IMR-90 (cell line): ENCODE data around the gene VPS41. TPM values are rescaled to one million over a fixed set of nuclear protein-coding genes. Genes with fewer than 3 reads are reported as not detected.

ENCODE experiments used
- ATAC-seq: fragments of 200-7000 bp; cut with Tn5 transposase; 2 replicates; pipeline ENCODE4 v1.9.1; 2020; ENCODE audit warnings: low read depth, mild to moderate bottlenecking, moderate library complexity
- BruUV-seq: library from RNA; stranded (reverse); fragments of 400-500 nt; replicated peaks from 2 replicates; lab custom pipeline; 2021; lab: Mats Ljungman, UMichigan
- CTCF ChIA-PET: fragments of 300-600 bp; formaldehyde crosslinking; extraction: SDS; loops from one replicate; lab custom pipeline; 2021; ENCODE audit warnings: antibody characterized with exemption; lab: Yijun Ruan, JAX
- POLR2A ChIA-PET: fragments of 300-600 bp; sonication (Branson Sonifier 250); formaldehyde crosslinking; loops from one replicate; lab custom pipeline; 2022; ENCODE audit warnings: antibody characterized with exemption; ENCODE audit not compliant: unreplicated experiment; lab: Charles Lee
- DNase-seq: peaks from one replicate; pipeline ENCODE4 v3.0.0; 2013
- H2AFZ ChIP-seq: replicated peaks from 2 replicates; pipeline ENCODE3; 2013; ENCODE audit warnings: low read length, mild to moderate bottlenecking; ENCODE audit not compliant: poor library complexity
- H2AK5ac ChIP-seq: 2 replicates; pipeline ENCODE4 v1.6.1; 2013; ENCODE audit warnings: low read depth, low read length, inconsistent platforms
- H2AK9ac ChIP-seq: replicated peaks from 2 replicates; pipeline ENCODE3; 2013; ENCODE audit warnings: mild to moderate bottlenecking, low read depth, low read length, moderate library complexity; ENCODE audit not compliant: poor library complexity
- H2BK120ac ChIP-seq: 2 replicates; pipeline ENCODE4 v1.6.1; 2013; ENCODE audit warnings: low read depth, low read length, inconsistent platforms
- H2BK15ac ChIP-seq: 3 replicates; pipeline ENCODE4 v1.6.1; 2013; ENCODE audit warnings: low read depth, low read length, inconsistent platforms
- H2BK20ac ChIP-seq: 2 replicates; pipeline ENCODE4 v1.6.1; 2013; ENCODE audit warnings: low read depth, mild to moderate bottlenecking, inconsistent platforms, low read length, moderate library complexity
- H2BK5ac ChIP-seq: 2 replicates; pipeline ENCODE4 v1.6.1; 2013; ENCODE audit warnings: mild to moderate bottlenecking, low read depth, low read length, inconsistent platforms; ENCODE audit not compliant: poor library complexity, severe bottlenecking
- H3K14ac ChIP-seq: replicated peaks from 2 replicates; pipeline ENCODE4 v1.6.1; 2013; ENCODE audit warnings: low read depth, low read length, inconsistent platforms
- H3K18ac ChIP-seq: 2 replicates; pipeline ENCODE4 v1.6.1; 2013; ENCODE audit warnings: low read depth, low read length, control low read depth
- H3K23ac ChIP-seq: 2 replicates; pipeline ENCODE4 v1.6.1; 2013; ENCODE audit warnings: low read depth, low read length, inconsistent platforms
- H3K27ac ChIP-seq: 2 replicates; pipeline ENCODE4 v1.5.1; 2013; ENCODE audit warnings: mild to moderate bottlenecking, control low read depth, low read length; ENCODE audit not compliant: insufficient read depth
- H3K27me3 ChIP-seq: 2 replicates; pipeline ENCODE4 v1.6.1; 2013; ENCODE audit warnings: low read length; ENCODE audit not compliant: control insufficient read depth, insufficient read depth
- H3K36me3 ChIP-seq: 2 replicates; pipeline ENCODE4 v1.6.1; 2013; ENCODE audit warnings: low read length, mixed read lengths; ENCODE audit not compliant: control insufficient read depth, insufficient read depth
- H3K4ac ChIP-seq: 2 replicates; pipeline ENCODE4 v1.6.1; 2013; ENCODE audit warnings: low read depth, low read length, inconsistent platforms
- H3K4me1 ChIP-seq: 2 replicates; pipeline ENCODE4 v1.6.1; 2013; ENCODE audit warnings: low read length, mixed read lengths; ENCODE audit not compliant: control insufficient read depth, insufficient read depth
- H3K4me2 ChIP-seq: 2 replicates; pipeline ENCODE4 v1.6.1; 2013; ENCODE audit warnings: low read depth, mild to moderate bottlenecking, control low read depth, low read length, moderate library complexity
- H3K4me3 ChIP-seq: 2 replicates; pipeline ENCODE4 v1.5.1; 2013; ENCODE audit warnings: low read depth, mild to moderate bottlenecking, control low read depth, low read length, moderate library complexity; ENCODE audit not compliant: insufficient read depth
- H3K56ac ChIP-seq: 2 replicates; pipeline ENCODE4 v1.6.1; 2013; ENCODE audit warnings: low read length, inconsistent platforms; ENCODE audit not compliant: insufficient read depth; ENCODE audit errors: extremely low read depth
- H3K79me1 ChIP-seq, 2 experiments: 2 replicates each; pipeline ENCODE4 v1.6.1; 2013; ENCODE audit warnings: low read length in 2 of 2, inconsistent platforms in 1 of 2, low read depth in 1 of 2
- H3K9ac ChIP-seq: 2 replicates; pipeline ENCODE4 v1.6.1; 2013; ENCODE audit warnings: low read depth, low read length, control low read depth
- H3K9me1 ChIP-seq: 2 replicates; pipeline ENCODE4 v1.6.1; 2013; ENCODE audit warnings: low read length, inconsistent platforms; ENCODE audit not compliant: insufficient read depth
- H3K9me3 ChIP-seq: 2 replicates; pipeline ENCODE4 v1.6.1; 2013; ENCODE audit warnings: low read length; ENCODE audit not compliant: control insufficient read depth, insufficient read depth
- H4K20me1 ChIP-seq: 2 replicates; pipeline ENCODE4 v1.6.1; 2013; ENCODE audit warnings: low read length, inconsistent platforms; ENCODE audit not compliant: insufficient read depth
- H4K5ac ChIP-seq: 2 replicates; pipeline ENCODE4 v1.6.1; 2013; ENCODE audit warnings: mild to moderate bottlenecking, low read depth, low read length, control low read depth
- H4K8ac ChIP-seq, 2 experiments: 2 replicates each; pipeline ENCODE4 v1.6.1; 2013; ENCODE audit warnings: low read depth in 2 of 2, low read length in 2 of 2, control low read depth in 1 of 2, inconsistent platforms in 1 of 2
- H4K91ac ChIP-seq: 2 replicates; pipeline ENCODE4 v1.6.1; 2013; ENCODE audit warnings: low read depth, low read length, inconsistent platforms; ENCODE audit not compliant: insufficient read depth
- BHLHE40 ChIP-seq: fragments of 150-350 bp; IDR thresholded peaks from 2 replicates; pipeline ENCODE4 v1.6.1; 2016; ENCODE audit warnings: mild to moderate bottlenecking, low read depth, low read length
- CEBPB ChIP-seq: IDR thresholded peaks from 2 replicates; pipeline ENCODE4 v1.6.1; 2012; ENCODE audit warnings: low read depth, low read length, improper control_type of control experiment
- MAFK ChIP-seq: IDR thresholded peaks from 2 replicates; pipeline ENCODE4 v1.6.1; 2012; ENCODE audit warnings: low read depth, low read length, improper control_type of control experiment
- MAZ ChIP-seq: IDR thresholded peaks from 2 replicates; pipeline ENCODE4 v1.6.1; 2012; ENCODE audit warnings: low read depth, mild to moderate bottlenecking, low read length, improper control_type of control experiment, moderate library complexity, borderline replicate concordance
- MXI1 ChIP-seq: IDR thresholded peaks from 2 replicates; pipeline ENCODE4 v1.6.1; 2012; ENCODE audit warnings: low read depth, mild to moderate bottlenecking, low read length, moderate library complexity, borderline replicate concordance
- NFE2L2 ChIP-seq: fragments of 150-350 bp; IDR thresholded peaks from 2 replicates; pipeline ENCODE4 v1.6.1; 2016; ENCODE audit warnings: low read depth, mild to moderate bottlenecking, low read length
- RAD21 ChIP-seq: IDR thresholded peaks from 2 replicates; pipeline ENCODE4 v1.6.1; 2012; ENCODE audit warnings: low read length, improper control_type of control experiment
- RFX5 ChIP-seq: IDR thresholded peaks from 2 replicates; pipeline ENCODE4 v1.8.0; 2012; ENCODE audit warnings: low read depth, mild to moderate bottlenecking, low read length, moderate library complexity
- SMC3 ChIP-seq: fragments of 150-350 bp; IDR thresholded peaks from 2 replicates; pipeline ENCODE4 v1.6.1; 2016; ENCODE audit warnings: low read depth, mild to moderate bottlenecking, antibody characterized with exemption, low read length, moderate library complexity
- WGBS, 2 experiments: methylation state at CpG; one replicate each; pipeline versions ENCODE4 v1.1.5 to v1.1.7; 2013; ENCODE audit warnings: missing lambda C conversion rate in 2 of 2; ENCODE audit not compliant: insufficient read length in 1 of 2; ENCODE audit errors: extremely low coverage in 2 of 2; 5-methylcytosine and 5-hydroxymethylcytosine counted together
- dilution Hi-C: fragments of 300-500 bp; cut with HindIII; formaldehyde crosslinking; loops from one replicate; pipeline ENCODE4 v1.14.3; 2018; ENCODE audit warnings: low sequenced_read_pairs; ENCODE audit not compliant: unreplicated experiment
- in situ Hi-C: fragments of 300-500 bp; cut with MboI; formaldehyde crosslinking; loops from 3 replicates; pipeline ENCODE4 v1.14.3; 2019; ENCODE audit warnings: low sequenced_read_pairs, inconsistent platforms, mixed read lengths
- intact Hi-C: fragments of 100-400 bp; cut with micrococcal nuclease; formaldehyde crosslinking; loops from 2 replicates; pipeline ENCODE4 v1.10.0; 2022
- polyA plus RNA-seq, 3 experiments: library from polyadenylated mRNA; depleted of rRNA; stranded (reverse); fragments of >200 nt; gene quantifications; 2 replicates each; pipeline ENCODE4 v1.2.3, GENCODE V29; 2012; ENCODE audit warnings: low replicate concordance in 1 of 3
- total RNA-seq: library from RNA; depleted of rRNA; stranded (reverse); fragments of >200 nt; gene quantifications from 2 replicates; pipeline ENCODE4 v1.2.3, GENCODE V29; 2012
- TF ChIP-seq, protein P1 (sequence below): fragments of 150-350 bp; IDR thresholded peaks from 2 replicates; pipeline ENCODE4 v1.6.1; 2017; ENCODE audit warnings: mild to moderate bottlenecking, antibody characterized with exemption, low read length, low read depth
- TF ChIP-seq, protein P2 (sequence below): fragments of 150-350 bp; IDR thresholded peaks from 2 replicates; pipeline ENCODE4 v1.6.1; 2016; ENCODE audit warnings: low read depth, mild to moderate bottlenecking, low read length, moderate library complexity, borderline replicate concordance
- TF ChIP-seq, protein P3 (sequence below): conservative IDR thresholded peaks from 2 replicates; pipeline ENCODE4 v1.5.1; 2012; ENCODE audit warnings: mild to moderate bottlenecking, low read depth, low read length, improper control_type of control experiment

VPS41 gene
- total and polyA plus RNA-seq, 2 of the 4 experiments (the other 2 are of a cell fraction), result 16.0 to 28.0 TPM

DNA sequence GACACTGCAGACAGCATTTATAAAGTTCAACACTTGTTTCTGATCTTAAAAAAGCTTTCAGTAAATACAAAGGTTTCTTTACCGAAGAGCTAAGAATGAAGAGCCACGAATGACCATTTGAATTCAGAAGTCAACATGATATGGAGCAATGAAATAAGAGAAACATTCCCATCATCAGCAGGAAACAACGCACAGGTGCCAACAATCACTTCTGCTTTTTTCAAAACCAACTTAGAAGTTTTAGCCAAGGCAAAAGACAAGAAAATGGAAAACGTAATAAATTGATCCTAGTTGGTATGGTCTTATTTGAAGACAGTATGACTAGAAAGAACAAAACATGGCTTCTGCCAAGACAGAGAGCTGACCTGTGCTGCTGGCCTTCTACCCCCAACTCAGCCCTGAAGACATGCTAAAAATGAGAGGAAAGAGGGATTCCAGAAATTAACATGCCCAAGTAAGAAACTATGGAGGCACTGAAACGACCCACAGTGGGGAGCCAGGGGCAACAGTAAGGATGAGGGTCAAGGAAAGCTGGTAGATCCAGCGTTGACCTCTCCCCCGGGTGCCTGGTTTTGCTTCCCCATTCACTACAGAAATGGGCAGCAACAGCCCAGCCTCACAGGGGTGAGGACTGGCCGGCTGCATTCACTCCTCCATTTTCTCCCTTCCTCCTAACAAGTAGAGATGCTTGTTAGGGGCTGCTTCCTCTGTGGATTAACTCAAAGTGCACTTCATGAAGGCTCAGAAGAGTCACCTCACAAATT is 30.1 kb downstream of the VPS41 start (continued):
- TF ChIP-seq RFX5, result no peak

DNA sequence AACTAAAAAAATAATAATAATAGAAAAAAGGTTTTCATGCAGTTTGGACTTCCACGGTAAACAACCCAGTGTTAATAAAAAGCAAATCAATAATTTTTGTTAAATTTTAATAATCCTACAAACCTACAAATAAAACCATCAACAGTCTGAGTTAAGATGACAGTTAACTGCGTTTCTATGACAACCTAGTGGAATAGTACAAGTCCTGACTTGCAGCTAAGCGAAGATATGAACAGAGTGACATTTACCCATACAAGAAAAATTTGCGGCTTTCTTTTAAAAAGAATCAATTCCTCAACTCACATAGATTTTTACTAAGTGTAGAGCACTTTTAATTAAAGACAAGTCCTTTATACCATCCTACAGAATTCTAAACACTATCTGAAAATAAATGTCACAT is 35.6 kb downstream of the VPS41 start:
- H3K9ac ChIP-seq, result no peak overlapping the region
- no peak overlapping the region for H2BK20ac ChIP-seq
- no peak overlapping the region for H3K27ac ChIP-seq
- H4K8ac ChIP-seq, result no peak overlapping the region; a peak in 1 of 4 replicates
- no peak overlapping the region for H3K14ac ChIP-seq
- no peak overlapping the region for H2BK5ac ChIP-seq
- no peak overlapping the region; the same call in 1 of the 2 replicates for H3K18ac ChIP-seq
- H3K4me3 ChIP-seq, result no peak overlapping the region
- no peak overlapping the region for H3K23ac ChIP-seq
- DNase-seq, result no peak
- no peaks in the 10 kb centered on the region for H3K4me1 ChIP-seq
- H4K91ac ChIP-seq, result no peak overlapping the region
- H3K9me3 ChIP-seq, result no peaks in the 10 kb centered on the region
- no peak overlapping the region for H2AFZ ChIP-seq
- peaks cover under 1% of the 10 kb centered on the region; the same call in 1 of the 2 replicates for H3K36me3 ChIP-seq
- no peak overlapping the region for H3K4me2 ChIP-seq
- peaks cover 3 to 6% of the 10 kb centered on the region in 2 experiments; a peak in 2 of 4 replicates for H3K79me1 ChIP-seq
- ChIA-PET POLR2A (no interaction called here), CTCF (interaction anchor here (1.5 kb wide), 1 partner anchor 15 kb away, joined by 3 read pairs; no protein-coding TSS in a partner anchor)
- no CpG with 5 or more reads among the region's 4 CpGs for WGBS, 2 experiments
- H3K27me3 ChIP-seq, result no peaks in the 10 kb centered on the region
- H4K5ac ChIP-seq, result no peak overlapping the region
- no peak overlapping the region for H2AK5ac ChIP-seq
- H2AK9ac ChIP-seq, result no peak overlapping the region
- H3K4ac ChIP-seq, result no peak overlapping the region
- no peak overlapping the region for H3K56ac ChIP-seq
- no peak overlapping the region for H2BK15ac ChIP-seq
- no peak overlapping the region for H2BK120ac ChIP-seq
- dilution Hi-C loops (no loop called here), intact Hi-C loops (no loop called here), in situ Hi-C loops (no loop called here)
- no peak for ATAC-seq
- H4K20me1 ChIP-seq, result peaks cover 8% of the 10 kb centered on the region; the same call in 1 of the 2 replicates
- peaks cover 3% of the 10 kb centered on the region; the same call in 1 of the 2 replicates for H3K9me1 ChIP-seq
- no TSS peak for BruUV-seq
- TF ChIP-seq, protein P1, sequence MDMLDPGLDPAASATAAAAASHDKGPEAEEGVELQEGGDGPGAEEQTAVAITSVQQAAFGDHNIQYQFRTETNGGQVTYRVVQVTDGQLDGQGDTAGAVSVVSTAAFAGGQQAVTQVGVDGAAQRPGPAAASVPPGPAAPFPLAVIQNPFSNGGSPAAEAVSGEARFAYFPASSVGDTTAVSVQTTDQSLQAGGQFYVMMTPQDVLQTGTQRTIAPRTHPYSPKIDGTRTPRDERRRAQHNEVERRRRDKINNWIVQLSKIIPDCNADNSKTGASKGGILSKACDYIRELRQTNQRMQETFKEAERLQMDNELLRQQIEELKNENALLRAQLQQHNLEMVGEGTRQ, result no peak
- no peak for TF ChIP-seq SMC3
- TF ChIP-seq, protein P2, sequence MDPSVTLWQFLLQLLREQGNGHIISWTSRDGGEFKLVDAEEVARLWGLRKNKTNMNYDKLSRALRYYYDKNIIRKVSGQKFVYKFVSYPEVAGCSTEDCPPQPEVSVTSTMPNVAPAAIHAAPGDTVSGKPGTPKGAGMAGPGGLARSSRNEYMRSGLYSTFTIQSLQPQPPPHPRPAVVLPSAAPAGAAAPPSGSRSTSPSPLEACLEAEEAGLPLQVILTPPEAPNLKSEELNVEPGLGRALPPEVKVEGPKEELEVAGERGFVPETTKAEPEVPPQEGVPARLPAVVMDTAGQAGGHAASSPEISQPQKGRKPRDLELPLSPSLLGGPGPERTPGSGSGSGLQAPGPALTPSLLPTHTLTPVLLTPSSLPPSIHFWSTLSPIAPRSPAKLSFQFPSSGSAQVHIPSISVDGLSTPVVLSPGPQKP, result no peak
- TF ChIP-seq MAFK, result no peak
- TF ChIP-seq MXI1, result no peak
- no peak for TF ChIP-seq BHLHE40
- TF ChIP-seq, protein P3, sequence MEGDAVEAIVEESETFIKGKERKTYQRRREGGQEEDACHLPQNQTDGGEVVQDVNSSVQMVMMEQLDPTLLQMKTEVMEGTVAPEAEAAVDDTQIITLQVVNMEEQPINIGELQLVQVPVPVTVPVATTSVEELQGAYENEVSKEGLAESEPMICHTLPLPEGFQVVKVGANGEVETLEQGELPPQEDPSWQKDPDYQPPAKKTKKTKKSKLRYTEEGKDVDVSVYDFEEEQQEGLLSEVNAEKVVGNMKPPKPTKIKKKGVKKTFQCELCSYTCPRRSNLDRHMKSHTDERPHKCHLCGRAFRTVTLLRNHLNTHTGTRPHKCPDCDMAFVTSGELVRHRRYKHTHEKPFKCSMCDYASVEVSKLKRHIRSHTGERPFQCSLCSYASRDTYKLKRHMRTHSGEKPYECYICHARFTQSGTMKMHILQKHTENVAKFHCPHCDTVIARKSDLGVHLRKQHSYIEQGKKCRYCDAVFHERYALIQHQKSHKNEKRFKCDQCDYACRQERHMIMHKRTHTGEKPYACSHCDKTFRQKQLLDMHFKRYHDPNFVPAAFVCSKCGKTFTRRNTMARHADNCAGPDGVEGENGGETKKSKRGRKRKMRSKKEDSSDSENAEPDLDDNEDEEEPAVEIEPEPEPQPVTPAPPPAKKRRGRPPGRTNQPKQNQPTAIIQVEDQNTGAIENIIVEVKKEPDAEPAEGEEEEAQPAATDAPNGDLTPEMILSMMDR, result no peak
- no peak for TF ChIP-seq CEBPB
- TF ChIP-seq RFX5, result no peak
- TF ChIP-seq NFE2L2, result no peak
- TF ChIP-seq RAD21, result no peak
- TF ChIP-seq MAZ, result no peak
